Endothelial cell (in vitro differentiated cells): Measurements from ENCODE around the gene CHCHD3. TPM values are rescaled to one million over a fixed set of nuclear protein-coding genes. Genes with fewer than 3 reads are reported as not detected.

ENCODE experiments used
- DNase-seq: peaks from one replicate; pipeline ENCODE4 v3.0.0; 2021; ENCODE audit warnings: low spot score
- H3K27ac Mint-ChIP-seq: one replicate; pipeline ENCODE4 v1.8.0; 2021; ENCODE audit warnings: mixed read lengths, inconsistent platforms; ENCODE audit not compliant: unreplicated experiment
- H3K27me3 Mint-ChIP-seq: one replicate; pipeline ENCODE4 v1.8.0; 2021; ENCODE audit warnings: mild to moderate bottlenecking, moderate library complexity, mixed read lengths, inconsistent platforms; ENCODE audit not compliant: unreplicated experiment
- H3K36me3 Mint-ChIP-seq: one replicate; pipeline ENCODE4 v1.8.0; 2021; ENCODE audit warnings: mild to moderate bottlenecking, low read depth, mixed read lengths, inconsistent platforms; ENCODE audit not compliant: unreplicated experiment
- H3K4me1 Mint-ChIP-seq: one replicate; pipeline ENCODE4 v1.8.0; 2021; ENCODE audit warnings: mild to moderate bottlenecking, mixed read lengths, inconsistent platforms; ENCODE audit not compliant: unreplicated experiment
- H3K4me3 Mint-ChIP-seq: one replicate; pipeline ENCODE4 v1.8.0; 2021; ENCODE audit warnings: mild to moderate bottlenecking, mixed read lengths, inconsistent platforms; ENCODE audit not compliant: unreplicated experiment
- H3K9me3 Mint-ChIP-seq: one replicate; pipeline ENCODE4 v1.8.0; 2021; ENCODE audit warnings: mixed read lengths, inconsistent platforms; ENCODE audit not compliant: unreplicated experiment
- CTCF ChIP-seq: fragments of 200-600 bp; sonication (generic); IDR thresholded peaks from one replicate; pipeline ENCODE4 v1.5.0; 2021; ENCODE audit warnings: antibody characterized with exemption; ENCODE audit not compliant: unreplicated experiment
- total RNA-seq: library from RNA; stranded (reverse); fragmentation: NEBNext Ultra II Directional; extraction: Animal tissue kit (Norgen Biotek cat#: 25700); gene quantifications from one replicate; pipeline ENCODE4 v1.2.1, GENCODE V29; 2021; ENCODE audit not compliant: unreplicated experiment

The CHCHD3 gene
- total RNA-seq, 1 donor from 2014 or later, result 55.6 TPM

GRCh38 chr7:133108023-133108422 is 26.1 kb upstream of the CHCHD3 start:
- Mint-ChIP-seq H3K4me3 (no peak overlapping the region), H3K4me1 (no peaks in the 10 kb centered on the region), H3K36me3 (no peaks in the 10 kb centered on the region), H3K27me3 (peaks cover 2% of the 10 kb centered on the region), H3K9me3 (no peaks in the 10 kb centered on the region), H3K27ac (no peak overlapping the region)
- no peak for TF ChIP-seq CTCF
- DNase-seq, result no peak

GRCh38 chr7:133102276-133103060 is 20.6 kb upstream of the CHCHD3 start:
- TF ChIP-seq CTCF, result no peak
- Mint-ChIP-seq H3K27me3 (no peaks in the 10 kb centered on the region), H3K4me3 (no peak overlapping the region), H3K36me3 (no peaks in the 10 kb centered on the region), H3K4me1 (no peaks in the 10 kb centered on the region), H3K27ac (no peak overlapping the region), H3K9me3 (no peaks in the 10 kb centered on the region)
- DNase-seq, result no peak

- Mint-ChIP-seq H3K36me3 (no peaks in the 10 kb centered on the region), H3K4me3 (no peak overlapping the region), H3K4me1 (no peaks in the 10 kb centered on the region), H3K27ac (no peak overlapping the region), H3K9me3 (no peaks in the 10 kb centered on the region), H3K27me3 (no peaks in the 10 kb centered on the region)
- DNase-seq, result no peak
- TF ChIP-seq CTCF, result no peak
These were observed 17.9 kb upstream of the CHCHD3 start for GRCh38 chr7:133099633-133100286.

- H3K9me3 Mint-ChIP-seq, result no peaks in the 10 kb centered on the region
- H3K4me1 Mint-ChIP-seq, result no peaks in the 10 kb centered on the region
- no peaks in the 10 kb centered on the region for H3K27me3 Mint-ChIP-seq
- no peak overlapping the region for H3K4me3 Mint-ChIP-seq
- no peaks in the 10 kb centered on the region for H3K36me3 Mint-ChIP-seq
- DNase-seq, result no peak
- no peak for TF ChIP-seq CTCF
- H3K27ac Mint-ChIP-seq, result no peak overlapping the region
These were observed 13.3 kb upstream of the CHCHD3 start for GRCh38 chr7:133095119-133095671.
